ENCODE data around the gene NAT10.

NAT10 gene

DNA sequence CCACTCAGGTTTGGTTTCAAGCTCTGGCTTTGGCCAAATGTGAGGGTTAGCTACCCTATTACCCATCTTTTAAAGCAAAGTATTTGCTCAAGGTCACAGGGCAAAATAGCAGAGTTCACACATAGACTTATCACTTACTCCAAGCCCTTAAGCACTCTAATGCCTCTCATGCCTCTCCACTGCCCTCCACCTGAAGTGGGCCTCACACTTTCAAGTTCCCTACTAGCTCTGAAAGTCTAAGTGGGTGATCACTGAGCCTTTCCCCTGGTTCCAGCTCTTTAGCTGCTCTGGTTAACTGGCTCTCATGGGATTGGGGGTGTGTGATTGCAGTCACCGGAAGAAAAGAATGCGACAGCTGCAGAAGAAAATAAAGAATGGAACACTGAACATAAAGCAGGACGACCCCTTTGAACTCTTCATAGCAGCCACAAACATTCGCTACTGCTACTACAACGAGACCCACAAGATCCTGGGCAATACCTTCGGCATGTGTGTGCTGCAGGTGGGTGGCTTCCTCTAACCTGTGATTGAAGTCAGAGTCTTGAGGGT lies 6.4 kb downstream of the NAT10 start:
- no peak for DNase-seq (ENCODE audit: low read depth)

DNA sequence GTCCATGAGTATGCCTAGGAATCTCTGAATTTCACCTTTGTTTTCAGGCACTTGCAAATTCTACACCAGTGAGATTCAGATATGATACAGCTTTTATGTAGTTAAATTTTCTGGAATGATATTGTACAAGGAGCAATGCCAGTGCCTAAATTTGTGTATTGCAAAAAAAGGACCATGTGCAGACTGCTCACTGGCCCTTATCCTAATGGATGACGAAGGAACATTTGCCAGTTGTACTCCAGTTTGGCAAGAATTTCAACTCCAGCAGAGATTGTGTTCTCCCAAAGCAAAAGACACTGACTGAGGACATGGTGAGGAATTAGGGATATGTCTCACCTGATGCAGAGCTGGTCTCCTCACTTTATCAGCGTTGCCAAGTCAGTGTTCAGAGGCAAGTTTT lies 8.6 kb downstream of the NAT10 start:
- DNase-seq (ENCODE audit: low read depth) = no peak

DNA sequence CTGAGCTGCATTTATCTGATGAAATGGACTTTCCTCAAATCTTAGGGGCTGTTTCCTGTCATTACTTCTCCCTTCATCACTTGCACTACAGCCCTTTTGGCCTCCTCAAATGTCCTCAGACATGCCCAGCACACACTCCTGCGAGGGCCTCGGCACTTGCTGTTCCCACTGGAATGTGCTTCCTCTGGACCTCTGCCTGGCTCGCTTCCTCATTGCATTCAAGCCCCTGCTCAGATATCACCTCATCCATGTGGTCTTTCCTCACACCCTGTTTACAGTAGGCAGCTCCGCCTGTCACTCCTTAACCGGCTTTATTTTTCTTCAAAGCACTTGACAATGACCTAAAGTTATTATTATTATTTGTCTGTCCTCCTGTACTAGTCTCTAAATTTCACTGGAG lies 9.0 kb downstream of the NAT10 start:
- no peak for DNase-seq (ENCODE audit: low read depth)

DNA sequence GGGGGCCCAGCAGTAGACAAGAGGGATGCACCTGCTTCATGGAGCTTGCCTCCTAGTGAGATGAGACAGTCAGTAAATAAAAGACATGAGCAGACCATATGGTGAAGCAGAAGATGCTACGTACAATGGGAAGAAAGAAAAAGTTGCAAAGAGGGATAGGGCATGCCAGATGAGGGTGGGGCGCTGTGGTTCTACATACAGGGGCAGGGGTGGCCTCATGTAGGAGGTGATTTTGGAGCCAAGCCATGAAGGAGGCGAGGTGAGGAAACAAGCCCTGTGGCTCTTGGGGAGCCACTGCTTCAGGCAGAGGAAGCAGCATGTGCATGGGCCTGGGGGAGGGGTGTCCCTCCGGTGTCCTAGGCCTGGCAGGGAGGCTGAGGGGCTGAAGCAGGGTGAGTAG lies 15.2 kb downstream of the NAT10 start:
- DNase-seq (ENCODE audit: low read depth) = no peak

DNA sequence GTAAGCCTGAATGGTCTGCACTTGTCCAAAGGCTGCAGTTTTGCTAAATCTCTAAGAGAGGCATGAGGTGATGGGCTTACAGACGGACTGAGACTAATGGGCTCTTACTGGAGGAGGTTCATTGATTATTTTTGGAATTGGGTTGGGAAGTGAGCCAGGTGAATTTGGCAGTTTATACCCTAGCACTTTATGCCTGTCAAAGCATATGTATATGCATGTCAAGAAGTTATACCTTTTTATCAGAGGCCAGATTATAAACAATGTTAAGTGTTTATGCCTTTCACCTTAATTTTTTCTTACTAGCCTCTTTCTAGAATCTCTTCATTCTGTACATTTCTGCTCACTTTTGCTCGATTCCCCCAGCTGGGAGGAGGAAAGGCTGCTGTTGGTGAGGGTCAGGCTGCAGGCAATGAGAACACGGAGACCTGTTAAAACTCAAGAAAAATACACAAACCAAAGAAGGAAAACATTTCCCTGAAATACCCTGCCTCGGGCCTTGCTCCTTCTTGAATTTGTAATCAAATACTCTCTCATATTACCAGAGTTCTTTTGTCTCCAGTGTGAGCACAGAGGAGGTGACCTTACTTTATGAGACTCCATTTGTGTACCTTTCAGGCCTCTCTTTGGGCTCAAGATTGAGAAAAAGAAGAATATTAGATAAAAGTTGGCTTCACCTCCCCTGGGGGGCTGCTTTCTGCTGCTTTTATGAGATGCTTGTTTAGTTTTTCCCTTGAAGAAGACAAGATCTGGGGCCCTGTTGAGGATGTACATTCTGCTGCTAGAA lies 19.6 kb downstream of the NAT10 start:
- no peak for DNase-seq (ENCODE audit: low read depth)

DNA sequence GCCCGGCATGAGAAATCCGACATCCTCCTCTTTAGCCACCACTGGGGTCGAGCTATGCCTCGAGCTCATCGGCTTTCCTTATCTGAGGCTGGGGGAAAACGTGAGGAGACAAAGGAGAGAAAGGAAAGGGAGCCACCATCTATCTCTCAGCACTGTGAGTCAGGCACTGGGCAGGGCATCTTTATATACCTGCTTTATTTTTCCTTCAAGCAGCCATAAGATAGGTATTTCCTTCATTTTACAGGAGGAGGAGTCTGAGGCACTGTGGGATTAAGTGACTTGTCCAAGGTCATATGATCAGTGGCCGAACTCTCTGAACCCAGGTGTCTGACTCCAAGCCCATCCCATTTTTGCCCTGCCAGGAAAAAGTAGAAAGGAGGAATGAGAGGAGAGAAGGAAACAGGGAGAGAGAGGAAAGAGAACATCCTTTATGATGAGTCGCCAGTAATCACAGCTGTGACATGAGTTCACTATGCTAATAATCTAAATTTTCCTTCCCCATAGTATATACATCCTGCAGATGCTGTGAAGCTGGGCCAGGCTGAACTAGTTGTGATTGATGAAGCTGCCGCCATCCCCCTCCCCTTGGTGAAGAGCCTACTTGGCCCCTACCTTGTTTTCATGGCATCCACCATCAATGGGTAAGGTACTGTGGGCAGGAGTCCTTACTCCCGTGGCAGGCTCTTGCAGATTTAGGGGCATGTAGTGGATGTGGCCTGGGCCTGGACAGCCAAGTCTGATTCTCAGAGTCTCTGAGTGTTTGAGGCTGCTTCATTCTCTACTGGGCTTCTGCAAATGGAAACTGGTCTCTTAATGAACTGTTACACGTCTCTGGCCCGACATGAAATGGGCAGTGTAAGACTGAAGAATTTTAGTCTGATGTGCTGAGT lies 21.8 kb downstream of the NAT10 start:
- DNase-seq (ENCODE audit: low read depth) = no peak

DNA sequence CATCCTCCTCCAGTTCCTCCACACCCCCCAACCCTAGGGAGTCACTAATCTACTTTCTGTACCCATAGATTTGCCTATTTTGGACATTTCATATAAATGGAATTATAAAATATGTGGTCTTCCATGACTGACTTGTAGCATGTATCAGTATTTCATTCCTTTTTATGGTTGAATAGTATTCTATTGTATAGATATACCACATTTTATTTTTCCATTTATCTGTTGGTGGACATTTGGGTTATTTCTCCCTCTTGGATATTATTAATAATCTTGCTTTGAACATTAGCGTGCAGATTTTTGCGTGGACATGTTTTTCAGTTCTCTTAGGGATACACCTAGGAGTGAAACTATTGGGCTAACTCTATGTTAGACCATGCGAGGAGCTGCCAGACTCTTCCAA lies 23.4 kb downstream of the NAT10 start:
- DNase-seq (ENCODE audit: low read depth) = no peak

DNA sequence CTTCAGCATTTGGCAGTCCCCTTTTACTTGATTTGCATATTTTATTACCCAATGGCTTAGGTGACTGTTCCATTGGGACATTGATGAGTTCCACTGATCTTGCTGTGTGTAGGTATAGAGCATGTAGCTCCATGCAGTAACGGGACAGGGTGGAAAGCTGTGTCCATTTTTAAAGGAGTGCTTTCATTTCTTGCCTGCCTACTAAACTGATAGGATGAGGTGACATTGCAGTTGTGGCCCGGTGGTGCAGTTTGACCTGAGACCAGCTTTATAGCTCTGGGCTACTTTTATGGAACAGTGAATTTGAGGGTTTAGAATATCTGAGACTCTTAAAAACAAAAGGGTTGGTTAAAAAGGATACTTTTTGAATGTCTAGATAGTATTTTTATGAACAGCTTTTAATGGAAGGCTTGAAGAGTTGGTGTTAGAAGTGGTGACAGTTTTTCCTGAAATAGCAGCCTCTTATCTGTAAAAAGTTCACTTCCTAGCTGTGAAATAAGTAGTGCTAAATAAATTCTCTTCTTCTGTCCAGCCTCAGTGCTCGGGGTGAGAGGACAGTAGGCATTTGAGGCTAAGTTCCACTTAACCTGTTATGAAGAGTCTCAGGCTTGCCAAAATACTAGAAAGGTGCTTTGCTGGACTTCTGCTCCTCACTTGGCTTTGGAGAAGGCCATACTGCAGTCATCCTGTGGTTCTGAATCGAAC lies 27.0 kb downstream of the NAT10 start:
- no peak for DNase-seq (ENCODE audit: low read depth)

DNA sequence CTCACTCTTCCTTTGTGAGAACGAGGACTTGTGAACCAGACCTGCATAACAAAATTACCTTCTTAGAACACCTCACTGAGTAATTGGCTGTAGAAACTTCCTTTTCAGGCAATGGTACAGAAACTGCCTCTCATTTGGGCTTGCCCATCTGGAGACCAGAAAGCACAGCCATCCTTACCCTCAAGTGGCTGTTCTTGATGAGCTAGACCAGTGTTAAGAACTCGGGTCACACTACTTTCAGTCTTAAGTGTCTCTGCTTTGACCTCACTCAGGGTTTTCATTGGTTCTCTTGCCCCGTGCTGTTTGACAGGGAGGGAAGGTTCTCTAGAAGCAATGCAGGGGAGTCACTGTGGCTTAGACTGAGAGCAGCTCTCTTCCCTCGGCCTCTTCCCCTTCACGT lies 29.3 kb downstream of the NAT10 start:
- DNase-seq (ENCODE audit: low read depth) = no peak

DNA sequence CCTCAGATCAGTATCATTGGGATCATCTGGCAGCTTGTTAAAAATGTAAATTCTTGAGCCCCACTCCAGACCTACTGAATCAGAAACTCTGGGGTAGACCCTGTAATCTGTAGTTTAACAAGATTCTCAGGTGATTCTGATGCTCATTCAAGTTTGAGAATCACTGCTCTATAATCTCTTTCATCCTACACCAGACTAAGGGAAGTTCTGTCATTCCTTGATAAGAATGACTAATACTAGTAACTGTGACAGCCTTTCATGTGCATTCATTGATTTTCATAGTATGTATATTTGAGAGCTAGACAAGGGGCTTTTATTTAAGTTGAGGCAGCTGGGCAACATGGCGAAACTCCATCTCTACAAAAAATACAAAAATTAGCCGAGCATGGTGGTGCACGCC lies 30.0 kb downstream of the NAT10 start:
- DNase-seq (ENCODE audit: low read depth) = no peak

DNA sequence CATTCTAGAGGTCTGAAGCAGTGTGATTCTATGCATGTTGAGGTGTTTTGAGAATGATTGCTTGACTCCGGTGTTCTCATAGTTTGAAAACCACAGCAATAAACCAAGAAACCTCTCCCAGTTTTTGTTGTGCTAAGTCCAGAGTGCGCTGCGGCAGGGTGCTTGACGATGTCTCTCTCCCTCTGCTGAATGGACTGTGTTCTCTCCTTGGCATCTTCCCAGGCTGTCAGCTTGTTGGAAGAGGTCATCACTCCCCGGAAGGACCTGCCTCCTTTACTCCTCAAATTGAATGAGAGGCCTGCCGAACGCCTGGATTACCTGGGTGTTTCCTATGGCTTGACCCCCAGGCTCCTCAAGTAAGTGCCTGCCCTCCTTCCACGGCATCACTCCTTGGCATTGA lies 31.0 kb downstream of the NAT10 start:
- DNase-seq (ENCODE audit: low read depth) = no peak

DNA sequence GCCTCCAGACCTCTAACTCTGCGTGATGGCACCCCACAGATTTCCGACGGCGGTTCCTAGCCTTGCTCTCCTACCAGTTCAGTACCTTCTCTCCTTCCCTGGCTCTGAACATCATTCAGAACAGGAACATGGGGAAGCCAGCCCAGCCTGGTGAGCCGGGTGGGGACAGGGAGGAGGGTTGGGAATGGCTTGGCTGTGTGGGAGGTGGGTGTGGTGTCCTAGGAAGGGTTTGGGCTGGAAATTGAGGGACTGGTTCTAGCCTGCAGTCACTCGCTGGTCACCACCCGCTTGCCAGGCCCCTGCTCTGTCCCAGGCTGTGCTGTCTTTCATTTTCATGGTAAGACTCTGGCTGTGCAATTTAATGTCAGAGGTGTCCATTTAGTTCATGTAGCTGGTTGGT lies 33.9 kb downstream of the NAT10 start:
- DNase-seq (ENCODE audit: low read depth) = no peak

DNA sequence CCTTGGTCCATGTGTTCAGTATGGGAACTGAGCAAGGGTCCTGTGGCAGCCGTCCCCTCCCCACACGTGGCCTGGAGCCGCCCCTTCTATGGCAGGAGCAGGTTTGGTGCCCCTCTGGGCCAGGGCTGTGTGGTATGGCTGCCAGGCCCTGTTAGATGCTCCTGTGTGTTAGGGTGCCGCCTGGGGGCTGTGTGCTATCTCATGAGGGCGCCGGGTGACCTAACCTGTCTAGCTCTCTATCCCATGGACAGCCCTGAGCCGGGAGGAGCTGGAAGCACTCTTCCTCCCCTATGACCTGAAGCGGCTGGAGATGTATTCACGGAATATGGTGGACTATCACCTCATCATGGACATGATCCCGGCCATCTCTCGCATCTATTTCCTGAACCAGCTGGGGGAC lies 34.7 kb downstream of the NAT10 start:
- no peak for DNase-seq (ENCODE audit: low read depth)

DNA sequence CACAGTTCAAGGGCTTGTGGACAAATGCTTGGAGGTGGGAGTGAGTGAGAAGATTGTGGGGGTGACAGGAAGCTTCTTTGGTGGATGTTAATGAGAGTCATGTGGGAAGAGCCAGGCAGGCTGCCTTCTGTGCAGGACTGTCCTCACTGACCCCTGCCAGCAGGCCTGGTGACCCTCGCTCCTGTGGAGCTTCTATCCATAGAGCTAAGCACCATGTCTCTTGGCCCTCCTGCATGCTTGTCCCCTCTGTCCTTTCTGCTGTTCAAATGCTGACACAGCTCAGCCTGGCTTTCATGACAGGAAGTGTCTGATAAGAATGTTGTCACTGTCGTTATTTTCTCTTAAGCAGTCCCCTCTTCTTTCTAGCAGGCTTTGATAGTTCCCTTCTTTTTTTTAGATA lies 37.6 kb downstream of the NAT10 start:
- DNase-seq (ENCODE audit: low read depth) = no peak

DNA sequence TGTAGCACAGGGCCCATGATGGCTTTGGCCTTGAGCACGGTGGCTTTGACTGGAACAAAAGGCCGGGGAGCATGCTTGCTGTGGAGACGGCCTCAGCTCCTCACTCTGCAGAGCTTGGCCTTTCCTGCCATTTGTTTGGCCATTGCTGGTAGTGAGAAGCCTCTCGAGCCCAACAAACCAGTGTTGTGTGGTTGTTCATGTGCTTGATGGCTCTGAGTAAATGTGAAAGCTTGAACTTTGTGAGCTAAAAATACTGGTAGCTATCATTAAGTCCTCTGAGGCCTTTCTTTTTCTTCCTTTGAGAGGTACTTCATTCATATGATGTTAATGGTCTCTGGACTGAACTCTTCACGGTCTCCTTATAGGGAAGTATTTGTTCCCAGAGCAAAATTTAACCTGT lies 39.6 kb downstream of the NAT10 start:
- no peak for DNase-seq (ENCODE audit: low read depth)

DNA sequence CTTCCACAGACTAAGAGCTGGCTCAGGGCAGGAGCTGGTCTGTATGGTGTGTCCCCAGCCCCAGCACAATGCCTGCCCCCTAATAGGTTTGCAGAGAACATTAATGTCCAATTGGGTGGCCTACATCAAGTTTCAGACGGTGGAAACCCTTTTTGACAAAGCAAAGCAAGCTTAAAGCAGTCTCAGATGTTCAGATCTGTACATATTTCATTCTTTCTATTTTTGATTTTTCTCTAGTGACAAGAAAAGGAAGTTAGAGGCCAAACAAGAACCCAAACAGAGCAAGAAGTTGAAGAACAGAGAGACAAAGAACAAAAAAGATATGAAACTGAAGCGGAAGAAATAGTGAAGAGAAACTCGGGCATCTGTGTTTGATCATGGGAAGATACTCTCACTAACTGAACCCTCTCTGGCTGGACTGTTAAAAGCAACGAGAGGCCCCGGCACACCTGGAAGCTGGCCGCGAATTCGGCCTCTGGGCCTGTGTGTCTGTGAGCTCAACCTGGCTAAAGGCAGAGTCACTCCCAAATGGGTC lies 40.5 kb downstream of the NAT10 start:
- no peak for DNase-seq (ENCODE audit: low read depth)

DNA sequence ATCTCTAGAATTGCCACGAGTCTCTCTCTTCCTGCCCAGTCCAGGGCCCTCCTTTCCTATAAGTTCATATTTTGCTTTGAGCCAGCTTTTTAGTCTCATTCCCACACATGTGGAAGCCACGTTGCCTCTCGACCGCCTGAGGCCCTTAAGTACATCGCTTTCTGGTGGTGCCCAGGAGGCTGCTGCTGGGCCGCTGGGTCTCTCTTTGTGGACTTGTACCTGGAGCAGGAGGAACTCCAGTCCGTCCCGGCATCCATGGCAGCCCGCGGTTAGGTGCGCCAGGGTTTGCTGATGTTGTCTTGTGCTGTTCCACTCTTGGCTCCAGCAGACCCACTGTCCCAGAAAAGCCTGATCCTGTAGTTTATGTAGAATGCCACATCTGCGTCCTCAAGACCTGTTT lies 41.0 kb downstream of the NAT10 start:
- no peak for DNase-seq (ENCODE audit: low read depth)

DNA sequence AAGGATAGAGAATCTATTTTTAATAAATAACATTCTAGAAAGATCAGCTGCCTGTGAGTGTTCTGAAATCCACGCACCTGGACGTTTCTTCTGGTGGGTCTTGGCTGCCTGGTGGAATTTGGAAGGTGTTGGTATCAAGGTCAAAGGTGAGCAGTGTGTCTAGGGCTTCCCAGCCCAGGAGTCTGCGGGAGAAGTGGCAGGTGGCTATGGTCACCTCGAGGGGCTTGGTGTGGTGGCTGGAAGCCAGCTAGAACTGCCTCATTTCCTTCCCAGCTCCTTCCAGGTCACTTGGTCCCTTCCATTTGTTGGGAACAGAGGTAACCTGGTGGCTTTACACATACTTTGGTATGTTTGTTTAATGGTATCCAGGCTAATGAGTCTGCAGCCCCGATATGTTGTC lies 41.4 kb downstream of the NAT10 start:
- no peak for DNase-seq (ENCODE audit: low read depth)

DNA sequence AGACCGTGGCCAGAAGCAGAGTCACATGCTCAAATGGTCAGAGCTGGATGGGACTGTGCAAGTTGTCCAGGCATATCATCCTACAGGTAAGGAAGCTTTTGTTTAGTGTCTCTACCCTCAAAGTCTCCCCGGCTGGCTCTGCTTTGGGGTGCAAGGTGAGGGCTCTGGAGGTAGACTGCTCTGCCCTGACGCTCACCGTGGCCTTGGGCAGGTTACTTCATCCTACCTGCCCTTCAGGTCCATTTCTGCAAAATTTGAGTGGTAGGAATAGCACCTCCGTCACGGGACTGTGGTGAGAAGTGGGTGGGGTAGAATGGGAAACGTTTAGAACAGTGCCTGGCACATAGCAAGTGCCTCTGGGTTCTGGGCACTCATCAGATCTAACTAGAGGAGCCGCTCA lies 42.2 kb downstream of the NAT10 start:
- DNase-seq (ENCODE audit: low read depth) = no peak

DNA sequence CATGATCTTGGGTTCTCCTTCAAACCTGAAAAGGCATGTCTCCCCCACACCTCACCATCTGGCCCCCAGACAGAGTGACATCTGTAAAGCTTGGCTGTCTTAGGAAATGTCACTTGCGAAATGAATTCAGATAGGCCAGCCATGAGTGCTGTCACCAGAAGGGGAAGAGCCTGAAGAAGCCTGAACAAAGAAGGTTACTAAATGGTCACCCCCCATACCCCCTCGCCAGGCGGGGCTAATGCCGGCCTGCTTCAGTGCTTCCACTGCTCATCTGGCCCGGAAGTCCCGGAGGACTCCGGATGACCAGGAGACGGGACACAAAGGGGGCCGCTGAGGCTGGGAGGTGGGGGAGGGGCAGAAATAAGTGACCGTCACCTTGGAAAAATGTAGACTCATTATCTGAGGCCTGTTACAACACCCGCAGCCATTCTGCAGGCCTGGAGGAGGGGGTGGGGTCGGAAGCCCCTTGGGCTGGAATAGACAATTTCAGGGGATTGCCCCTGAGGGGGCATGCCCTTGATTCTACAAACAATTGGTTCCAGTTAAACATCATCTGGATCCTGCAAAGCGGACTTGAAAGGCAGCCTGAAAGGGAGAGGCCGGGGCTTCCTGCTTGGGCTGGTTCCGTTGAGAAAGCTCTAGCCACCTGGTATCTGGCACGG lies 43.2 kb downstream of the NAT10 start:
- no peak for DNase-seq (ENCODE audit: low read depth)

DNA sequence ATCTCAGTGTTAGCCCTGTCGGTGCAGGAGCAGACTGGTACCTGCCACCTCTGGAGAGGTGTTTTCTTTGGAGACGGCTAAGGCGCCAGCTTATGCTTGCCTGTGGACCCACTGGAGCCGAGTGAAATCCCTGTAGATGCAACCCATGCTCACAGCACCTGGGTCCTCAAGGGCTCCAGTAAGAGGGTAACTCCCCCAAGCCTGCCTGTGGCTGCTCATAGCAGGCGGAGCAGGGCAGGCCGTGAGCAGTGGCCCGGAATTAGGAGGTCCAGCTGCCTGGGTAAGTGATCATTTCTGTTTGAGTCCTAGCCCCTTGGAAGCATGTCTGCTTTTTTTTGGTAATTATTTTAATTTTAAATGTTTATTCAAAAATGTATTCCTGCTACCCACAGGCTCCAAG lies 43.8 kb downstream of the NAT10 start:
- no peak for DNase-seq (ENCODE audit: low read depth)

DNA sequence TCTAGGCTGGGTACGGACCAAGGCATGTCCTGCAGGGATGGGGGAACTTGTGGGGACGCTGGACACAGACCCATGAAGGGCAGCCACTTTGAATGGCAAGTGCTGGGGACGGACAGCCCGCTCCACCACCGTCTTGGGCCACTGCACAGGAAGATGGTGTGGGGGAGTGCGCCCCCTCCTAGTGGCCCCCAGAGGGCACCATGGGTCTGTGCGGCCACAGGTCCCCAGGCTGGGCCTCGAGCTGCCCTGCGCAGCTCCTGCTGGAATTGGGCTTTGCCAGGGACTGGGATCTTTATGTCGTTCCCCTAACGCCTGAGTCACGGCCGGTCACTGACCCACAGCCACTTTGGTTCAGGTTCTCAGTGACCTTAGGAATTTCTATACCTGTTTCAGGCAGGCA lies 44.4 kb downstream of the NAT10 start:
- no peak for DNase-seq (ENCODE audit: low read depth)
